KBM-7 (cell line): ENCODE results near the gene TEX19.

Experiments used
- DNase-seq: peaks from one replicate; pipeline ENCODE4 v3.0.0-alpha.2; 2015
- in situ Hi-C: fragments of 300-500 bp; cut with MboI; formaldehyde crosslinking; loops from 2 replicates; pipeline ENCODE4 v1.14.3; 2020; ENCODE audit warnings: low sequenced_read_pairs, low pct_unique_long_range_greater_than_20kb, mixed read lengths

Gene TEX19, protein sequence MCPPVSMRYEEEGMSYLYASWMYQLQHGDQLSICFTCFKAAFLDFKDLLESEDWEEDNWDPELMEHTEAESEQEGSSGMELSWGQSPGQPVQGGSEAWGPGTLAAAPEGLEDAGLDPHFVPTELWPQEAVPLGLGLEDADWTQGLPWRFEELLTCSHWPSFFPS

DNA sequence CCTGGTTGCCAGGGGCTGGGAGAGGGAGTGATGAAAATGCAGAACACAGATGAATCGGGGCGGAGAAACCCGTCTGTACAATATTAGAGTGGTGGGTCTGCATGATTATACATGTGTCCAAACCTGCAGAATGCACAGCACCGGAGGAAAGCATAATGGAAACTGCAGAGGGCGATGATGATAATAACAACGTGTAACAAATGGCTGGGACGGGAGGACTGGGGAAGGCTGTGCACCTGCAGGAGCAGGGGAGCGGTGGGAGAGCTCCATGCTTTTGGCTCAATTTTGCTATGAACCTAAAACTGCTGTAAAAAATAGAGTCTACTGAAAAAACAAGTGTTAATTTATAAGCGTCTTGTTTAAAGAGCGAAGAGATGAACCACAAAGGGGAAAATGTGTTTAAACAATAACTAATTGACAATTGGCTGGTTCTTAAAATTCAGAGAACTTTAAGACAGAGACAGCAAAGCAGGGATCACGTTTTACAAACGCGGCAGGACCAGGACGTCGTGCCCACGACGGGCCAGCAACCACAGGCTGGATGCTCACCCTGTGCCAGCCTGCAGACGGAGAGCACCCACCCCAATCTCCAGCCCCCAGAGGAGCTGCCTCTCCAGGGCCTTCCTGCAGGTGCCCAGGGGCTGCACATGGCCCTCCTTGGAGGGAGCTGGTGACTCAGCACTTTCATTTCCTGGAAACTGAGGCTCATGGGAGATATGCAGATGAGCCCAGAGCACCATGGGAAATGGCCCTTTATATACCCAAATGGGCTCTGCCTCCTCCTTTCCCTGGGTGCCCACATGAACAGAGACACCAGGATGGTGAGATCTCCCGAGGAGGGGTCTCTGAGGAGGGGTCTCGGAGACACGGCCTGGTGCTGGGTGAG is at the start of gene TEX19:
TEX19 (plus strand) TSS at position 783 of the 886 bp plus-strand sequence. CDS start 2,904 bp downstream, outside the sequence.
- DNase-seq: peak; percentile 57
- in situ Hi-C loops: loop anchor here (10.0 kb wide), 1 partner anchor 56 kb away; the partner anchor contains the start of genes HEXD and OGFOD3

DNA sequence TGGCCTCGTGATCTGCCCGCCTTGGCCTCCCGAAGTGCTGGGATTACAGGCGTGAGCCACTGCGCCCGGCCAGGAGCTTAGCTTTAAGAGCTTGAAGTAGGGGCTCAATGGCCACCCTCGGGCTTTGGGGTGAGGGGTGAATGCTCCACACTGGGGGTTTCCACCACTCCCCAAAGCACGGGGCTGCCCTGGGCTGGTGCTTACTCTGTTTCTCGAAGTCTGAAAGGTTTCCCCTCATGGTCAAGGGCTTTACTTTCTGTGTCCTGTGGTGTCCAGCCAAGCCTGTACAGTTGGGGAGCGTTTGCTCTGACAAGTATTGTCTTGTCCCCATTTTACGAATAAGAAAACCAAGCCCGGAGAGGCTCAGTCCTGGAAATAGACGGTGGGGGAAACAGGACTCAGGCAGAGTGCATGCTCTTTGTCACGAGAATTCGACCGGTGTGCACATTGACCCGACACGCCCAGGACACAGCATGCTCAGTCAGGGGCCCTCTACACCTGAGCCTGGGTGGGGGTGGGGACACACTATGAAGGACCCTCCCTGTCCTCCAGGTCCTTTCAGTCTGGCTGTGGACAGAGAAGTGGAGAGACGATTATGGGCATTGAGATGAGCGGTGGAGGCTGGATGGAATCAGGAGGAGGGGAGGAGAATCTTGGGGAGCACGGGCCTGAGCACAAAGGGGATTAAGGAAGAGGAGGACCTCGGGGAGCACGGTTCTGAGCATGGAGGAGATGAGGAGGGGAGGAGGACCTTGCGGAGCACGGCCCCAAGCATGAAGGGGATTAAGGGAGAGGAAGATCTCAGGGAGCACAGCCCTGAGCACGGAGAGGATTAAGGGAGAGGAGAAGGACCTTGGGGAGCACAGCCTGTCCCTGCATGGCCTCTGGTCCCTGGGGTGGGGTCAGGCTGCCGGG is 49.1 kb upstream of the TEX19 start:
- in situ Hi-C loops: no loop called here

DNA sequence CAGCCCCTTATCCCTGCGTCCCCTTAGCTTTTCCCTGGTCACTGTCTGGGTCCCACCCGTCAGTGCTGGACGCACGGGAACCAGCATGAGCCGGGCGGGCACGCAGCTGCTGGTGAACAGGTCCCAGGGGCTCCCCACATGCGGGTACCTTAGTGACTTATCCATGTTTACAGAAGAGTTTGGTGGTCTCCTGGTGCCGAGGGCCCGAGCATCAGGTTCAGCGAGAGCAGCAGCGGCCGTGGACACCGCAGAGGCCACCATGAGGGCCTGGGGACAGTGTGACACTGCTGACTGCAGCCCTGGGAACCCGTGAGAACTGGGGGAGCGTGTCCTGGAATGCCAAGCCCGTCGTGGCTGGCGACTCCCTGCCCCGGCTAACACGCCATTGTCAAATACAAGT is 48.2 kb upstream of the TEX19 start:
- DNase-seq: no peak
- in situ Hi-C loops: no loop called here

More for the DNA sequence above, 49.1 kb upstream of the TEX19 start:
- no peak for DNase-seq

DNA sequence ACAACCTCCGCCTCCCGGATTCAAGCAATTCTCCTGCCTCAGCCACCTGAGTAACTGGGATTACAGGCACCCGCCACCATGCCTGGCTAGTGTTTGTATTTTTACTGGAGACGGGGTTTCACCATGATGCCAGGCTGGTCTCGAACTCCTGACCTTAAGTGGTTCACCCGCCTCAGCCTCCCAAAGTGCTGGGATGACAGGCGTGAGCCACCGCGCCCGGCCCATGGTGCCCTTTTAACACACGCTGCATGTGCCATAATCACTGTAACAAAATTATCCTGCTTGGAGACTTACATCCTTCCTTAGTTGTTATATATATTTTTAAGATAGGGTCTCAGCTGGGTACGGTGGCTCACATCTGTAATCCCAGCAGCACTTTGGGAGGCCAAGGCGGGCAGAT is 47.1 kb upstream of the TEX19 start:
- in situ Hi-C loops: no loop called here
- DNase-seq: no peak

DNA sequence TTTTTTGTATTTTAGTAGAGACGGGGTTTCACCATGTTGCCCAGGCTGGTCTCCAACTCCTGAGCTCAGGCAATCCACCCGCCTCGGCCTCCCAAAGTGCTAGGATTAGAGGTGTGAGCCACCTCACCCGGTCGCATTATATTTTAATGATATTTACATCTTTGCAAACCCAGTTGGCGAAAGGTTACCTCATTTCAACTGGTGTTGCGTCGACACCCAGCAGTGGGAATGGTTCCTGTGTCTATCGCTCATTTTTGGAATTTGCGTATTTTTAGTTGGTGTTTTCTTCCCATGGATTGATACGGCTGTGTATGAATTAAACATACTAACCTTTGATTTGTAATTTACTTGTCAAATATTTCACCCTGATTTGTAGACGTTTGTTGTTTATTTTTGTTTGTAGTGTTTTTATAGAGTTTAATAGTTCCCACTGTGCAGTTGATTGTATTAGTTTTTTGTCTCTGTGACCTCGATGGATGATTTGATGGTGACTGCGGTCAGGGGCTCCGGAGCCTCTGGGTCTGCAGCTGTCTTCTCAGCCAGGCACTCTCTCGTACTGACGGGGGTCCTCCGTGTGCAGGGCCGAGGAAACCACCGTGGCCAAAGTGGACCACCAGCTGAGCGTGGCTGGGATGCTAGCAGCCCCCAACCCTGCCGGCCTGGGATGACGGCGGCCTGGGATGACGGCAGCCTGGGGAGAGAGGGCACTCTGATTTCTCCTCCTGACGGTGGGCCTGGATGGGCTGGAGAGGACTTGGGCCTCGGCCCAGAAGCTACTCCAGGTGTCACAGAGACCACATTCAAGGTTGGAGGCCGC is 45.6 kb upstream of the TEX19 start:
- in situ Hi-C loops: no loop called here
- DNase-seq: no peak

DNA sequence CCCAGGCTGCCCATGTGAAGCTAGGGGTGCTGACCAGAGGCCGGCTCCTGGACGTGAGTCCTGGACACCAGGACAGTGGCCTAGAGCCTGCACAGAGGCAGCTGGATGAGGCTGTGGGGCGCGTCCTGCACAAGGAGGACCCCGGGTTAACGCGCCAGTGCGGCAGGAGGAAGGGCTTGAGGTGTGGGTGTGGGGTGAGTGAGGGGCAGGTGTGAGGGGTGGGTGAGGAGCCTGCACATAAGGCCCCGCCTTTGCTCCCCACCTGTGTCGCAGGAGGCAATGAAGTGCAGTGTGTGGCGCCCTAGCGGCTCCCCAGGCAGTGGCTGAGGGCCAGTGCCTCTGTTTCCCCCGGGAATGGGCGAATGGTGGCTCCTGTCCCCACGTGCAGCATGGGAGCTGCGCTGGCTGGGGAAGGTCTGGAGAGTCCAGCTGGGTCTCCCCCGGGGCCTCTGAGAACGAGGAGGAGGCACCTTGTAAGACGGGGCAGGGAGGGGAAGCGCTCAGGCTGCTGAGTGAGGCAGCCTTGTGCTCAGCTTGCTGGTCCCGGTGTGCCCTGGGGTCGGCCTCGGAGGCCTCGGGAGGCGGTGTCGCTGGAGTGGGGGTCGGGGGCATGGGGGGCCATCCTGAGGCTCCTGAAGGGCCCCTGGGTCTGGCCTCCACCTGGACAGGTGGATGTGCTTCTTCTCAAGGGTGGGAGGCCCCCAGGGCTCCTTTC is 44.9 kb upstream of the TEX19 start:
- in situ Hi-C loops: no loop called here
- no peak for DNase-seq

DNA sequence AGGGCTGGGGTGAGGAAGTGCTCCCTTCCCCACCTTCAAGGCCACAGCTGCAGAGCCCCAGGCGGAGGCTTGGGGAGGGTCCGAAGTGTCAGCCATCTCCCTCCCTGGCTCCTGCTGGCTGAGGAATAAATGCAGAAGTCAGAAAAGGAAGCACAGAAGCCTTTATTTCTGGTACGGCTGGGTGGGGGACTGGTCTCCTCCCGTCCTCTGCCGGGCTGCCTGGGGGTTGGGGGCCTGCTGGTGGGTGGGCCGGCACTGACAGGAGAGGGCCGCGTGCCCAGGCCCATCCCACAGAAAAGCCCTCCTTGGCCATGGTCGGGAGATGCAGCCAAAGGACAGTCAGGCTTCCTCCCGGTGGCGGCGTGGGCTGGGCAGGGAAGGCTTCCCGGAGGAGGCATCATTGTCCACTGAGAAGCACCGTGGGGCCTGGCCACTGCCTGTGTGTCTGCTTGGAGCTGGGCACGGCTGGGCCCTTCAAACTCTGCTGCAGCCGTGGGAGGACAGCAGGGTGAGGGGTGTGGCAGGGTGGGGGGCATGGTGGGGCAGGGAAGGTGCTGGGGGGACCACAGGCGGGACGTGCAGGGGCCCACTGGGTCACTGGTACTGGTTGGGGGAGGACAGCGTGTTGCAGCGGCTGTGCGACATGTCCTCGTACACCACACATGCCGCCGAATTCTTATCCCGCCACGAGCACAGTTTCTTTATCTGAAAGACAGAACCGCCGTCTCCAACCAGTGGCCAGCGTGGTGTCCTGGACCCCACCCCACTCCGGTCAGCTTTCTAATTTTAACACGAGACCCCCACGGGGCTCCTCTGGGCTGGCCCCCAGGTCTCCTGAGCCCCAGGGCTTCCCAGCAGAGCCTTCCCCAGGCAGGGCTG is 44.1 kb upstream of the TEX19 start:
- in situ Hi-C loops: no loop called here
- DNase-seq: no peak

DNA sequence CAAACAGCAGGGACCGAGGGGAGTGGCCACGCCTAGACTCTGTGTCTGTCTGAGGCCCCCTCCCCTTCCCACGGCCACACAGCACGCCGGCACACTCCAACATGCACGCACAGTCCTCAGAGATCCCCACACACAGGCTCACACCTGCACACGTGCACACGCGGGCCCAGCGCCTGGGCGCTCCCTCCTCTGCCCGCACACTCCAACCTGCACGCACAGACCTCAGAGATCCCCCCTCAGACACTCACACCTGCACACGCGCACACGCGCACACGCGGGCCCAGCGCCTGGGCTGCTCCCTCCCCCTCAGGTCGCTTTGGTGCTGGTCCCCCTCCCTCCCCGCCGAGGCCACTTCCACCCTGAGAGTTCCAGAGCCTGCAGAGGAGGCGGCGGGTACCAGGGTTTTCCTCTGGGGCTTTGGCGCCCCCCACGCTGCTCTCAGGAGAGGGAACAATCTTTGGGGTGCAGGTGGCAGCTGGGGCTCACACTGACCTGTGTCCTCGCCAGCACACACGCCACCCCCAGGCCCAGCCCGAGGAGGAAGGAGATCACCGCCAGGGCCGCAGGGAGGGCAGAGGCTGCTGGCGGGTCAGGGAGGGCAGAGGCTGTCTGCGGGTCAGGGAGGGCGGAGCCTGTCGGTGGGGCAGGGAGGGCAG is 43.2 kb upstream of the TEX19 start:
- DNase-seq: no peak
- in situ Hi-C loops: no loop called here

DNA sequence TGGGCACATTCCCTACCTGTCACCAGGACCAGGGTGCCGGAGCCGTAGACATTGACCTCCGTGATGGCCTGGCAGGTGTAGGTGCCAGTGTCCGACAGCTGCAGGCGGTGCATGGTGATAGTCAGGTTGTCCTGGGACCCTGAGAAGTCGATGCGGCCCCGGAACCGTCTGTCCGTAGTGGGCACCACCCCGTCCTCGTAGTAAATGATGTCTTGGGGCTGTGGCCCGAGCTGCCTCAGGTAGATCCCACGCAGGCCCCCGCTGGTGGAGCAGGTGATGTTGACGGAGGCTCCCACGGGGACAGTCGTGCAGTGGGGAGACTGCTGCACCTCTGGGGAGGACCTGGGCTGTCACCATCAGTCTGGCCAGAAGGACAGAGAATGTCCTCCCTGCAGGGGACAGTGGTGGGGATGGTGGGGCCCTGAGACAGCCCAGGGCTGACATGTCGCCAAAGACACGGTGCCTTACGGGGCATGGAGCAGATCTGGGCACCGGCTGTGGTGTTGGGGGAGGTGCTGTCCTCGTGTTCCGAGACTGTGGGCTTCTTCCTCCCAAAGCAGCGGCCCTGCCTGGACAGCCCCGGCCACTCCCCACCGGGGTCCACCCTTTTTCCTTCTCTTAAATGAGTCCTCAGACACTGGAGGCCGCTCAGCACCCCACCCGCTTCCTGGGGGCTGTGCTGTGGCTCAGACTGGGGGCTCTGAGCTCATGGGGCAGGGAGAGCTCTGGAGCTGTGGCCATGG is 42.2 kb upstream of the TEX19 start:
- in situ Hi-C loops: no loop called here
- no peak for DNase-seq

DNA sequence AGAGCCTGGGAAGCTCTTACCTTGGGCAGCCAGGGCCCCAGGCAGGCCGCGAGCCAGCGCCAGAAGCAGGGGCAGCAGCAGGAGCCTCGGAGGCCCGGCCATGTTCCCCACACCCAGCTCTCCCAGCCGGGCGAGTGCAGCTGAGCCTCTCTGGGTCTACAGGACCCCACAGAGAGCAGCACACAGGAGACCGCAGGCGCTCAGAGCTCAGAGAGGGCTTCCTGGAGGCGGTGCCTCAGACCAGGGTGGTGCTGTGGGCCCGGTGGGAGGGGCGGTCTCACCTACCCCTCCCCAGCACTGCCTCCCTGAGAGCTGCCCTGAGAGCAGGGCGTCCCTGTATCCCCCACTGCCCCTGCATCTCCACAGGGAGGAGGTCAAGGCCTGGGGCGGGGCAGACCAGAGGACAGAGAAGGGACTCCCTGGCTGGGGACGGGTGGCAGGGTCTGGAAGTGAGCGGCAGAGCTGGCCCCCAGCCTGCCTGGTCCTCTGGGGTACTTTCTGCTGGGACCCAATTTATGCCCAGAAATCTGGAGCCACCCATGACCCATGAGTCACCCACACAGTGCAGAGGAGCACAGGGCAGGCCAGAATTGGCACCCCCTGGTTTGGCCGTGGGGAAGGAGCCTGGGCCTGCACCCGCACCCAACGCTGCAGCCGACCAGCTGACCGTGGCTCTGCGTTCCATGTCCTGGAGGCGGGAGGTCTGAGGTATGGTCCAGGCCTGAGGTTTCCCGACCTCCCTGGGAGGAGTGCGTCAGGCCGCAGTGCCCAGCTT is 41.5 kb upstream of the TEX19 start, which contains the start of gene CD7:
CD7 (minus strand) TSS at position 215 of the 775 bp plus-strand sequence; CDS start at position 102, 113 bp downstream.
- DNase-seq: no peak
- in situ Hi-C loops: no loop called here

DNA sequence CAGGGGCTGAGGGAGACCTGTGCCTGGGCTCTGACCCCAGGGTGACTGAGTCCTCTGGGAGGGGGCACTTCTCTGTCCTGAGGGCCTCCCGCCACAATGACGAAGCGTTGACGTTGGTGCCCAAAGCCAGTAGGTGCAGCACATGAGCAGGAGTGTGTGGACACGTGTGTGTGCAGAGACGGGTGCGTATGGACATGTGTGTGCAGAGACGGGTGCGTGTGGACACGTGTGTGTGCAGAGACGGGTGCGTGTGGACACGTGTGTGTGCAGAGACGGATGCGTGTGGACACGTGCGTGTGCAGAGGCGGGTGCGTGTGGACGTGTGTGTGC is 40.9 kb upstream of the TEX19 start:
- no peak for DNase-seq
- in situ Hi-C loops: no loop called here

DNA sequence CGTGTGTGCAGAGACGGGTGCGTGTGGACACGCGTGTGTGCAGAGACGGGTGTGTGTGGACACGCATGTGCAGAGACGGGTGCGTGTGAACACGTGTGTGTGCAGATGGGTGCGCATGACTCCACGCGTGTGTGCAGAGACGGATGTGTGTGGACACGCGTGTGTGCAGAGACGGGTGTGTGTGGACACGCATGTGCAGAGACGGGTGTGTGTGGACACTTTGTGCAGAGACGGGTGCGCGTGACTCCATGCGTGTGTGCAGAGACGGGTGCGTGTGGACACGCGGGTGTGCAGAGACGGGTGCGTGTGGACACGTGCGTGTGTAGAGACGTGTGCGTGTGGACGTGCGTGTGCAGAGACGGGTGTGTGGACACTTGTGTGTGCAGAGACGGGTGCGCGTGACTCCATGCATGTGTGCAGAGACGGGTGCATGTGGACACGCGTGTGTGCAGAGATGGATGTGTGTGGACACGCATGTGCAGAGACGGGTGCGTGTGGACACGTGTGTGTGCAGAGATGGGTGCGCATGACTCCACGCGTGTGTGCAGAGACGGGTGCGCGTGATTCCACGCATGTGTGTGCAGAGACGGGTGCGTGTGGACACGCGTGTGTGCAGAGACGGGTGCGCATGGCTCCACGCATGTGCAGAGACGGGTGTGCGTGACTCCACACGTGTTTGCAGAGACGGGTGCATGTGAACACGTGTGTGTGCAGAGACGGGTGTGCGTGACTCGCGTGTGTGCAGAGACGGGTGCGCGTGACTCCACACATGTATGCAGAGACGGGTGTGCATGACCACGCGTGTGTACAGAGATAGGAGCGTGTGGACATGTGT is 40.1 kb upstream of the TEX19 start:
- no peak for DNase-seq
- in situ Hi-C loops: no loop called here

DNA sequence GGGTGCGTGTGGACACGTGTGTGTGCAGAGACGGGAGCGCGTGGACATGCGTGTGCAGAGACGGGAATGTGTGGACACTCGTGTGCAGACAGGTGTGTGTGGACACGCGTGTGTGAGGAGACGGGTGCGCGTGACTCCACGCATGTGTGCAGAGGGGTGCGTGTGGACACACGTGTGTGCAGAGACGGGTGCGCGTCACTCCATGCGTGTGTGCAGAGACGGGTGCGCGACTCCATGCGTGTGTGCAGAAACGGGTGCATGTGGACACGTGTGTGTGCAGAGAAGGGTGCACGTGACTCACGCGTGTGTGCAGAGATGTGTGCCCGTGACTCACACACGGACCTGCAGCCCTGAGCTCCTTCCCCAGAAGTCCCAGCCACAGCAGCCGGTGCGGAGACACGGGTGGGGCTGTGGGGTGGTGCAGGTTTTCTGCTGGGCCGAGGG is 39.4 kb upstream of the TEX19 start:
- DNase-seq: no peak
- in situ Hi-C loops: no loop called here

DNA sequence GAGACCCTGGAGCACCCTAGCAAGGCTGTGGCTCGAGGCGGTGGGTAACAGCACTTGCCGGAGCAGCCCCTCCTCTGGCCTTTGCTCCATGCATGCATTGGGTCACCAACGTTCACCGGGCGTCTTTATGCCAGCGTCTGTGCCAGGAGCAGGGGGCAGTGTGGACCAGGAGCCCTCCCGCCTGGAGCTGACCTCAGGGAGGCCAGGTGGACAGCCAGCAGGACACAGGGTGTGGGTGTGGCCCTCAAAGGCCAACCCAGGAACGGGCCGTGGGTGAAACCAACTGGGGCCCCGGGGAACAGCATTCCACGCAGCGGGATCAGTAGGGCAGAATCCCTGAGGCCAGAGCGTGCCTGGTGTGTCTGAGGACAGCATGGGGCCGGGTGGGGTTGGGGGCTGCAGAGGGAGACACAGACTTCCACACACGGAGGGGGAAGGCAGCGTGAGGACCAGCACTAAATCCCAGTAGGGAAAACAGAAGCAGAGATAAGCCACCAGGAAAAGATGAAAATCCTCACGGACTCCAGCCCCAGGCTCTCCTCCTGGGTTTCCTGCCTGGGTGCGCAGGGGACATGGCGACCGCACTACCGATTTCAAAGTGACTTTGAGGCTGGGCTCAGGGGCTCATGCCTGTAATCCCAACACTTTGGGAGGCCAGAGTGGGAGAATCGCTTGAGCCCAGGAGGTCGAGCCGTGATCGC is 38.8 kb upstream of the TEX19 start:
- in situ Hi-C loops: no loop called here
- no peak for DNase-seq
